Measurements from ENCODE around the gene EHD4.

EHD4 gene

GRCh38 chr15:41982133-41982930 lies 10.0 kb upstream of the EHD4 start:
- no peaks in the 10 kb centered on the region for H4K20me1 ChIP-seq (ENCODE audit: insufficient read depth, low read length)
- no peak overlapping the region for H3K9ac ChIP-seq (ENCODE audit: low read length)
- no peaks in the 10 kb centered on the region for H3K79me2 ChIP-seq (ENCODE audit: low read length)
- H3K27ac ChIP-seq (ENCODE audit: low read length), result no peak overlapping the region
- H3K9me3 ChIP-seq (ENCODE audit: insufficient read depth, low read length), result no peaks in the 10 kb centered on the region
- no peaks in the 10 kb centered on the region for H3K4me1 ChIP-seq (ENCODE audit: low read length)
- no peak overlapping the region for H2AFZ ChIP-seq (ENCODE audit: low read depth, low read length)
- H3K4me2 ChIP-seq (ENCODE audit: low read length), result no peak overlapping the region
- no peak overlapping the region for H3K4me3 ChIP-seq (ENCODE audit: low read length)
- TF ChIP-seq CTCF (IDR thresholded peaks at IDR 0.05; ENCODE audit: low read depth, low read length) (no peak), EZH2phosphoT487 (IDR thresholded peaks at IDR 0.05; ENCODE audit: low read depth) (no peak)
- peaks cover 24% of the 10 kb centered on the region for H3K27me3 ChIP-seq (ENCODE audit: low read depth, low read length)
- H3K36me3 ChIP-seq (replicated peaks; ENCODE audit: low read depth, low read length), result no peaks in the 10 kb centered on the region

- Histone ChIP-seq H3K9ac (ENCODE audit: low read length) (no peak overlapping the region), H3K27ac (ENCODE audit: low read length) (no peak overlapping the region), H3K4me3 (ENCODE audit: low read length) (no peak overlapping the region), H3K4me2 (ENCODE audit: low read length) (no peak overlapping the region), H3K4me1 (ENCODE audit: low read length) (no peaks in the 10 kb centered on the region), H4K20me1 (ENCODE audit: insufficient read depth, low read length) (no peaks in the 10 kb centered on the region), H3K79me2 (ENCODE audit: low read length) (no peaks in the 10 kb centered on the region), H2AFZ (ENCODE audit: low read depth, low read length) (no peak overlapping the region), H3K27me3 (ENCODE audit: low read depth, low read length) (peaks cover 32% of the 10 kb centered on the region), H3K9me3 (ENCODE audit: insufficient read depth, low read length) (no peaks in the 10 kb centered on the region), H3K36me3 (replicated peaks; ENCODE audit: low read depth, low read length) (no peaks in the 10 kb centered on the region)
- TF ChIP-seq EZH2phosphoT487 (IDR thresholded peaks at IDR 0.05; ENCODE audit: low read depth) (no peak), CTCF (IDR thresholded peaks at IDR 0.05; ENCODE audit: low read depth, low read length) (no peak)
These were observed 9.2 kb upstream of the EHD4 start for GRCh38 chr15:41981371-41982132.

GRCh38 chr15:41980654-41981323 lies 8.4 kb upstream of the EHD4 start:
- Histone ChIP-seq H3K4me1 (ENCODE audit: low read length) (no peaks in the 10 kb centered on the region), H3K9ac (ENCODE audit: low read length) (no peak overlapping the region), H3K79me2 (ENCODE audit: low read length) (no peaks in the 10 kb centered on the region), H3K4me3 (ENCODE audit: low read length) (no peak overlapping the region), H3K27ac (ENCODE audit: low read length) (no peak overlapping the region), H3K9me3 (ENCODE audit: insufficient read depth, low read length) (no peaks in the 10 kb centered on the region), H3K4me2 (ENCODE audit: low read length) (no peak overlapping the region), H3K36me3 (replicated peaks; ENCODE audit: low read depth, low read length) (no peaks in the 10 kb centered on the region), H4K20me1 (ENCODE audit: insufficient read depth, low read length) (no peaks in the 10 kb centered on the region), H2AFZ (ENCODE audit: low read depth, low read length) (no peak overlapping the region), H3K27me3 (ENCODE audit: low read depth, low read length) (peaks cover 37% of the 10 kb centered on the region)
- TF ChIP-seq EZH2phosphoT487 (IDR thresholded peaks at IDR 0.05; ENCODE audit: low read depth), result no peak
- TF ChIP-seq CTCF (IDR thresholded peaks at IDR 0.05; ENCODE audit: low read depth, low read length), result no peak
